Heart right ventricle (tissue), 16 donors: Measurements from ENCODE around the gene AAR2. TPM values are rescaled to one million over a fixed set of nuclear protein-coding genes. Genes with fewer than 3 reads are reported as not detected.

Experiments
- ATAC-seq, 8 donors: fragments of 200-7000 bp; cut with Tn5 transposase; one replicate each; pipeline ENCODE4 v1.9.1; 2020; ENCODE audit warnings: mild to moderate bottlenecking in 8 of 8, moderate library complexity in 8 of 8, moderate number of reproducible peaks in 1 of 8
- DNase-seq, 2 donors: peaks; one replicate each; pipeline ENCODE4 v3.0.0-alpha.2; 2020
- H3K27ac ChIP-seq, 10 donors: fragments of 200-600 bp; sonication (generic) in 2 of 10; one replicate each; pipeline versions ENCODE4 v1.5.0 to v1.8.0; 2020 to 2022; ENCODE audit warnings: mild to moderate bottlenecking in 3 of 10
- H3K27me3 ChIP-seq, 7 donors: fragments of 200-600 bp; one replicate each; pipeline ENCODE4 v1.8.0; 2021 to 2022; ENCODE audit warnings: mild to moderate bottlenecking in 2 of 7
- H3K36me3 ChIP-seq, 9 donors: fragments of 200-600 bp; sonication (generic) in 1 of 9; one replicate each; pipeline versions ENCODE4 v1.5.0 to v1.8.0; 2020 to 2022; ENCODE audit warnings: mild to moderate bottlenecking in 2 of 9
- H3K4me1 ChIP-seq, 9 donors: fragments of 200-600 bp; sonication (generic) in 1 of 9; one replicate each; pipeline versions ENCODE4 v1.5.0 to v1.8.0; 2020 to 2022; ENCODE audit warnings: mild to moderate bottlenecking in 4 of 9
- H3K4me3 ChIP-seq, 10 donors: fragments of 200-600 bp; sonication (generic) in 2 of 10; one replicate each; pipeline versions ENCODE4 v1.5.0 to v1.8.0; 2020 to 2022; ENCODE audit warnings: mild to moderate bottlenecking in 7 of 10, moderate library complexity in 2 of 10
- H3K9me3 ChIP-seq, 11 donors: fragments of 200-600 bp in 10 of 11; sonication (generic) in 2 of 11; one replicate each; pipeline versions ENCODE4 v1.5.0 to v1.8.0; 2013 to 2022; ENCODE audit warnings: mild to moderate bottlenecking in 2 of 11, control low read depth in 1 of 11, moderate library complexity in 1 of 11
- WGBS, 2 donors: extraction: QIAGEN DNeasy Blood & Tissue Kit; methylation state at CpG; one replicate each; pipeline ENCODE4 v1.1.7; 2013; ENCODE audit warnings: inconsistent platforms in 1 of 2; 5-methylcytosine and 5-hydroxymethylcytosine counted together
- intact Hi-C, 10 donors: fragments of 100-400 bp; cut with DNase I; formaldehyde crosslinking; loops; one replicate each; pipeline versions ENCODE4 v1.11.1 to v1.14.2; 2022
- polyA plus RNA-seq, 2 donors: library from polyadenylated mRNA; stranded (reverse); fragments of 200-250 nt; gene quantifications; one replicate each; pipeline ENCODE4 v1.2.3, GENCODE V29; 2013
- total RNA-seq, 10 donors: library from RNA; stranded (reverse); fragmentation: NEBNext Ultra II Directional in 3 of 10; extraction: Animal tissue kit (Norgen Biotek cat#: 25700) in 3 of 10; gene quantifications; one replicate each; pipeline versions ENCODE4 v1.2.1 to v1.2.4, GENCODE V29; 2021 to 2023
- TF ChIP-seq, protein P1 (sequence below), 9 donors: fragments of 200-600 bp; sonication (generic) in 2 of 9; IDR thresholded peaks; one replicate each; pipeline versions ENCODE4 v1.5.0 to v1.8.0; 2021 to 2022; ENCODE audit warnings: antibody characterized with exemption in 9 of 9, mild to moderate bottlenecking in 5 of 9, moderate library complexity in 1 of 9
- donor health status: Arrhythmogenic right ventricular cardiomyopathy.
- donor health status: ischemic (EF 13 %, LVEDD 7.1; RV severe dilation, severe dysfunction).
- donor health status: healthy with polysubstance abuse.
- donor health status: DM: no; HTN: yes; CAD: no.
- donor health status: DM: no; HTN: no; CAD: no.
- donor health status: ischemic (EF 25% LVEDD 6.9; RV normal size, moderate dysfunction).
- donor health status: ischemic (EF 25% LVEDD 5.7; RV mildly dilated, moderate dysfunction).
- donor health status: healthy.
- donor health status: DM: yes; HTN: yes; CAD: no.
- donor health status: Ischemic cardiomyopathy.
- donor health status: ischemic (EF 35%, LVEDD 5.7; RV mildly dilated, moderate dysfunction).
- donor health status: nonischemic (EF 11% LVEDD 7.7; RV severe dilation, severe dysfunction).
- donor health status: DM: yes; HTN: yes; CAD: no.
- donor health status: PGD.
- donor health status: ischemic (EF 29% LVEDD 5.4; RV normal size, mild dysfunction).
- donor health status: nonischemic (EF 23%, LVEDD 6.1; RV moderate dilation, normal function).

The AAR2 gene
- total and polyA plus RNA-seq, 12 donors: 7.8 to 22.7 (median 15.2) TPM

- Histone ChIP-seq H3K27me3 (peaks cover 0 to 96% (median 81%) of the 10 kb centered on the region in 7 donors), H3K4me3 (no peak overlapping the region), H3K9me3 (no peaks in the 10 kb centered on the region), H3K27ac (no peak overlapping the region), H3K36me3 (no peaks in the 10 kb centered on the region), H3K4me1 (no peaks in the 10 kb centered on the region)
- intact Hi-C loops: no loop called here
- no peak for DNase-seq
- WGBS, 2 donors: 75 to 77% methylated on average over 11 of the region's 11 CpGs
- ATAC-seq: no peak
- TF ChIP-seq, protein P1, sequence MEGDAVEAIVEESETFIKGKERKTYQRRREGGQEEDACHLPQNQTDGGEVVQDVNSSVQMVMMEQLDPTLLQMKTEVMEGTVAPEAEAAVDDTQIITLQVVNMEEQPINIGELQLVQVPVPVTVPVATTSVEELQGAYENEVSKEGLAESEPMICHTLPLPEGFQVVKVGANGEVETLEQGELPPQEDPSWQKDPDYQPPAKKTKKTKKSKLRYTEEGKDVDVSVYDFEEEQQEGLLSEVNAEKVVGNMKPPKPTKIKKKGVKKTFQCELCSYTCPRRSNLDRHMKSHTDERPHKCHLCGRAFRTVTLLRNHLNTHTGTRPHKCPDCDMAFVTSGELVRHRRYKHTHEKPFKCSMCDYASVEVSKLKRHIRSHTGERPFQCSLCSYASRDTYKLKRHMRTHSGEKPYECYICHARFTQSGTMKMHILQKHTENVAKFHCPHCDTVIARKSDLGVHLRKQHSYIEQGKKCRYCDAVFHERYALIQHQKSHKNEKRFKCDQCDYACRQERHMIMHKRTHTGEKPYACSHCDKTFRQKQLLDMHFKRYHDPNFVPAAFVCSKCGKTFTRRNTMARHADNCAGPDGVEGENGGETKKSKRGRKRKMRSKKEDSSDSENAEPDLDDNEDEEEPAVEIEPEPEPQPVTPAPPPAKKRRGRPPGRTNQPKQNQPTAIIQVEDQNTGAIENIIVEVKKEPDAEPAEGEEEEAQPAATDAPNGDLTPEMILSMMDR (IDR thresholded peaks at IDR 0.05): no peak
These were observed 62.6 kb downstream of the AAR2 start for GRCh38 chr20:36298795-36299339.

- ATAC-seq: no peak
- intact Hi-C loops: no loop called here
- DNase-seq: no peak
- H3K4me1 ChIP-seq: no peaks in the 10 kb centered on the region
- H3K27ac ChIP-seq: no peak overlapping the region
- H3K9me3 ChIP-seq: no peaks in the 10 kb centered on the region
- WGBS, 2 donors: 64 to 66% methylated on average over 4 of the region's 4 CpGs
- H3K4me3 ChIP-seq: no peak overlapping the region
- TF ChIP-seq, protein P1 (IDR thresholded peaks at IDR 0.05): no peak
- peaks cover 0 to 98% (median 85%) of the 10 kb centered on the region in 7 donors for H3K27me3 ChIP-seq
- H3K36me3 ChIP-seq: no peaks in the 10 kb centered on the region
These were observed 63.2 kb downstream of the AAR2 start for GRCh38 chr20:36299459-36299858.

- Histone ChIP-seq H3K27me3 (peaks cover 13 to 96% (median 94%) of the 10 kb centered on the region in 7 donors), H3K27ac (no peak overlapping the region), H3K36me3 (no peaks in the 10 kb centered on the region), H3K4me3 (no peak overlapping the region), H3K4me1 (peaks cover 0 to 6% (median 2%) of the 10 kb centered on the region in 9 donors), H3K9me3 (no peaks in the 10 kb centered on the region)
- ATAC-seq: no peak
- DNase-seq: no peak
- intact Hi-C loops: no loop called here
- TF ChIP-seq, protein P1 (IDR thresholded peaks at IDR 0.05): no peak
- WGBS, 2 donors: 56 to 61% methylated on average over 7 of the region's 7 CpGs
These were observed 65.3 kb downstream of the AAR2 start for GRCh38 chr20:36301359-36302119.

DNA sequence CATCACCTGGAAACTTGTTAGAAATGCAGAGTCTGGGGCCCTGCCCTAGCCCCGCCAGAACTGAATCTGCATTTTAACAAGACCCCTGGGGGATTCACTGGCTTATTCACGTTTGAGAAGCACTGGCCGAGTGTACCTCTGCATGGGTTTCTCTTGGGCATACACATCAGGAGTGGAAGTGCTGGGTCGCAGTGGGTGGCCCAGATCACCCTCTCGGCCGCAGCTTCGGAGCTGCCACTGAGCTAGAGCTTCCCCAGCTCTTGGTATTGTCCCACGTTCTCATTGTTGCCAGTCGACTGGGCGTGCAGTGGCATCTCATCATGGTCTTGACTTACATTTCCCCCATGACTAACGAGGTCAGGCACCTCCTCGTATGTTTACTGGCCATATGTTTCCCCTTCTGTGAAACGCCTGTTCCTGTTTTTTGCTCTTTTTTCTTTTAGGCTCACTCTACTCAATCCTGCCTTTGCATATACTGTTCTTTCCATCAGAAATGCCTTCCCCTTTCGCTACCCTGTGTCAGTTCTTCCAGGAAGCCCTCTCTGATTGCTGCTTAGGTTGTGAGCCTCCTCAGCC lies 66.8 kb downstream of the AAR2 start:
- ATAC-seq (no peak), DNase-seq (no peak)
- 25 to 32% methylated on average over 14 of the region's 14 CpGs for WGBS, 2 donors
- peaks cover 24 to 97% (median 96%) of the 10 kb centered on the region in 7 donors for H3K27me3 ChIP-seq
- TF ChIP-seq, protein P1 (IDR thresholded peaks at IDR 0.05): no peak
- no peak overlapping the region for H3K4me3 ChIP-seq
- intact Hi-C loops: no loop called here
- H3K9me3 ChIP-seq: no peaks in the 10 kb centered on the region
- H3K27ac ChIP-seq: no peak overlapping the region
- no peaks in the 10 kb centered on the region for H3K36me3 ChIP-seq
- peaks cover 0 to 13% (median 7%) of the 10 kb centered on the region in 9 donors for H3K4me1 ChIP-seq
